ENCODE data around the gene RIGI.

RIGI gene

DNA sequence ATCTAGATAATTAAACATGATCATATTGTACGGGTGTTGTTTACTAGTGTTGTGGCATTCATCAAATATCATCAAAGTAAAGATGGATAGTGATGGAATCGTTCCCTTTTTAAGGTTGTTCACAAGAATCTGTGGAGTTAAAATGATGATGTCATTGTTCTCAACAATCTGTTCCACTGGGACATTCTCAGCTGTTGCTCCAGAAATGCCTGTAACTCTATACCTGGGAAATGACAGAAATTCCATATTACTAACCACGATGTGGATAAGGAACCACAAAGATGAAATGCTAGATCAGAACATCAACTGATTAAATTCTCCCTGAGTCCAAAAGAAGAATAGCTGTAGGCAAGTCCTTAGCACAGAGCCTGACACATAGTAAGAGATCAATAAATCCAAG lies 38.0 kb downstream of the RIGI start:
- Histone ChIP-seq H3K4me1 (ENCODE audit: control insufficient read depth, low read depth, low read length) (no peaks in the 10 kb centered on the region), H3K4me3 (ENCODE audit: low read length) (no peak overlapping the region), H3K9ac (ENCODE audit: low read length) (no peak overlapping the region), H3K9me3 (ENCODE audit: control insufficient read depth, low read depth, low read length) (no peaks in the 10 kb centered on the region), H3K27ac (ENCODE audit: low read length) (no peak overlapping the region), H3K27me3 (ENCODE audit: control insufficient read depth, insufficient read depth, low read length) (no peaks in the 10 kb centered on the region), H3K36me3 (ENCODE audit: control insufficient read depth, low read depth, low read length) (peaks cover 18% of the 10 kb centered on the region)

DNA sequence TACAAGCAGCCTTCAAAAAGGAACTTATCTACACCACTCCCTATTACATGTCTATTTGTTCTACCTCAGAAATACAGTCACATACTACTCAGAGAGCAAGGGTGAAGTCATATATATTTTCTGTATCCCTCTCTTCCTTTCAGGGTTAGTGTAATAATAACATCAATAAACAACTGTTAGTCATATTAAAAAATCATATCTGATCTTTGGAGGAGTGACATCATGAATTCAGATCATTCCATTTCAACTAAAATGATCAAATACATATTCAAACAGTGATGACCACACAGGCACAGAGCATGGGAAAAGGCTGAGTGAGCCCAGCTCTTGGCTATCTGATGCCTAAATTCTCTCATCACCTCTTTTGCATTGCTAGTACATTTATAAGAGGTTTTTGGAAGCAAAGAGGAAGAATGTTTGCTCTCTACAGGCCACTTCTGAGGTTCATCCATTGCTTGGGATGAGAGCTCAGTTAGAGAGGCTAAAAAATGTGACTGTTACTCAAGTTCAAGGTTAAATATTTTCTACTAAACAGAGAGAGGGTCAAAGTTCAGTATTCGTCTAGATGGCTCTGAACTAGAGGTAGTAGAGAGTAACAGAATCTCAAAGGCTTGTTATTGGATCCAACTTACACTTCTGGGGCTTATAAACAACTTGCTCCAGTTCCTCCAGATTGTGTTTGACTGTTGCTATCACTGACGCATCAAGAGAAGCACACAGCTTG lies 39.0 kb downstream of the RIGI start:
- peaks cover 18% of the 10 kb centered on the region for H3K36me3 ChIP-seq (ENCODE audit: control insufficient read depth, low read depth, low read length)

DNA sequence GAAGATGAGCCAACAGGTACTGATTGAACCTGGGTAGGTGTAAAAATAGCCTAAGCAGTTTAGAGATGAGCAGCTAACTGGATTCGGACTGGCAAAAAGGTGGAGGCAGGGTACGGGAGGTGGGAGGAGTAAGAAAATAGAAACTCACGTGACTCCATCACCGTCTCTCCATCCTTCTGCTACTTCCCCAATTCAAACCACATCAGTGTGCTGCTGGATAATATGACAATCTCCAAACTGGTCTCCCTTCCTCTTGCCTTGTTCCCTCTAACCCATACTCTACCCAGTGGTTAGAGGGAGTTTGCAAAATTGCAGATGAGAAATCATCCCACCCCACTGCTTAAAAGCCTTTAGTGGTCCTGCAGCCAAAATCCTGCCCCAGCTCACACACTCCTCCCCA lies 42.7 kb downstream of the RIGI start:
- Histone ChIP-seq H3K9me3 (ENCODE audit: control insufficient read depth, low read depth, low read length) (no peaks in the 10 kb centered on the region), H3K27me3 (ENCODE audit: control insufficient read depth, insufficient read depth, low read length) (no peaks in the 10 kb centered on the region), H3K4me1 (ENCODE audit: control insufficient read depth, low read depth, low read length) (no peaks in the 10 kb centered on the region), H3K36me3 (ENCODE audit: control insufficient read depth, low read depth, low read length) (peaks cover 25% of the 10 kb centered on the region), H3K4me3 (ENCODE audit: low read length) (no peak overlapping the region), H3K27ac (ENCODE audit: low read length) (no peak overlapping the region), H3K9ac (ENCODE audit: low read length) (no peak overlapping the region)

More for the DNA sequence above, 39.0 kb downstream of the RIGI start:
- H3K4me3 ChIP-seq (ENCODE audit: low read length): no peak overlapping the region
- H3K27ac ChIP-seq (ENCODE audit: low read length): no peak overlapping the region
- H3K9me3 ChIP-seq (ENCODE audit: control insufficient read depth, low read depth, low read length): no peaks in the 10 kb centered on the region
- no peaks in the 10 kb centered on the region for H3K4me1 ChIP-seq (ENCODE audit: control insufficient read depth, low read depth, low read length)
- H3K27me3 ChIP-seq (ENCODE audit: control insufficient read depth, insufficient read depth, low read length): no peaks in the 10 kb centered on the region
- H3K9ac ChIP-seq (ENCODE audit: low read length): no peak overlapping the region
